ENCODE data around the gene TST.

Gene TST

DNA sequence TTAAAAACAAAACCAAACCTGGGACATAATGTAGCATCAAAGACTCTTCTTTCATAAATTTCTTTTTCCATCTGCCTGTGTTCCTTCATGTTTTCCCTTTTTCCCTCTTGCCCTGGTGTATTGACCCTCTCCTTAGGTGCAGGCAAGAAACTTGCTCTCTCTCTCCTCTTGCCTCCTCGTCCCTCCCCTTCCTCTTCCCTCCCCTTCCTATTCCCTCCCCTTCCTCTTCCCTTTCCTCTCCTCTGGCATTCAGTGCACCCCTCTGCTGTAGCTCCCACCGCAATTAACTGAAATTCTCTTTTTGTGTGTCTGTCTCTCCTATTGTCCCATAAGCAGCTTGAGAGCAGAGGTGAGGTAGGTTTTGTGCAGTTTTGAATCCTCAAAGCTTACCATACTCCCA, 55.9 kb downstream of the TST start:
- Histone ChIP-seq H3K4me3 (ENCODE audit: extremely low read depth, insufficient read depth, low read length, poor library complexity, severe bottlenecking) (no peak overlapping the region), H3K4me1 (ENCODE audit: control insufficient read depth, insufficient read depth, low read length, poor library complexity, severe bottlenecking) (no peaks in the 10 kb centered on the region), H3K9me3 (ENCODE audit: control insufficient read depth, low read length) (no peaks in the 10 kb centered on the region), H3K27ac (ENCODE audit: low read depth, low read length, severe bottlenecking) (no peak overlapping the region), H3K36me3 (ENCODE audit: control insufficient read depth, insufficient read depth, low read length) (no peaks in the 10 kb centered on the region)
- WGBS, 2 experiments (ENCODE audit: insufficient coverage in 2 of 2): 67% methylated on average over 1 of the region's 2 CpGs; no CpG with 5 or more reads in 1 of the 2 experiments

DNA sequence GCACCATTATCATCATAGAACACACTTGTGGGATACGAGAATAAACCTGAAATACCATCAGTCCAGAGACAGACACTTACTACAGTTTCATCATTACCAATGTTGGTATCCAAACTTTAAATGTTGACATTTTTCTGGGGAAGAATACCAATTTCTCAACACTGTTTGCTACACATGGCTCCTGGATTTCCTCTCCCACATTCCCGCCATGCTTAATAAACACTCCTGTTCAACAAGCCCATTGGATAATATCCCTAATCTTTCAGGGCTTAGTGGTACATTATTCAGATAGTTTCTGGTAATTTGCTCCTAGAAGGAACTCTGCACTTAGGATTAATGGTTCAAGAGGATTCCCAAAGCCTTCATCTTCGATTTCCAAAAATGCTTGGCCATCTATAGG, 57.6 kb downstream of the TST start:
- Histone ChIP-seq H3K36me3 (ENCODE audit: control insufficient read depth, insufficient read depth, low read length) (no peaks in the 10 kb centered on the region), H3K27ac (ENCODE audit: low read depth, low read length, severe bottlenecking) (no peak overlapping the region), H3K4me3 (ENCODE audit: extremely low read depth, insufficient read depth, low read length, poor library complexity, severe bottlenecking) (no peak overlapping the region), H3K9me3 (ENCODE audit: control insufficient read depth, low read length) (peaks cover 3% of the 10 kb centered on the region), H3K4me1 (ENCODE audit: control insufficient read depth, insufficient read depth, low read length, poor library complexity, severe bottlenecking) (no peaks in the 10 kb centered on the region)
- WGBS, 2 experiments (ENCODE audit: insufficient coverage in 2 of 2): 89 to 93% methylated on average over 1 of the region's 3 CpGs
